Neural crest cell (in vitro differentiated cells): ENCODE results near the gene CCDC61. TPM values are rescaled to one million over a fixed set of nuclear protein-coding genes. Genes with fewer than 3 reads are reported as not detected.

ENCODE experiments used
- DNase-seq: peaks from one replicate; pipeline ENCODE4 v3.0.0; 2021; ENCODE audit warnings: low read depth, mixed read lengths, low spot score
- H3K27ac Mint-ChIP-seq: one replicate; pipeline ENCODE4 v1.8.0; 2021; ENCODE audit warnings: mild to moderate bottlenecking, mixed read lengths; ENCODE audit not compliant: unreplicated experiment
- H3K27me3 Mint-ChIP-seq: 2 replicates; pipeline ENCODE4 v1.8.0; 2021; ENCODE audit warnings: low read depth, mild to moderate bottlenecking, mixed read lengths
- H3K36me3 Mint-ChIP-seq: 2 replicates; pipeline ENCODE4 v1.8.0; 2021; ENCODE audit warnings: low read depth, mild to moderate bottlenecking, mixed read lengths
- H3K4me1 Mint-ChIP-seq: 2 replicates; pipeline ENCODE4 v1.8.0; 2021; ENCODE audit warnings: mixed read lengths
- H3K4me3 Mint-ChIP-seq: one replicate; pipeline ENCODE4 v1.8.0; 2021; ENCODE audit warnings: mild to moderate bottlenecking, mixed read lengths
- H3K9me3 Mint-ChIP-seq: 2 replicates; pipeline ENCODE4 v1.8.0; 2021; ENCODE audit warnings: mixed read lengths
- CTCF ChIP-seq: fragments of 200-600 bp; sonication (generic); conservative IDR thresholded peaks from 2 replicates; pipeline ENCODE4 v1.5.0; 2021; ENCODE audit warnings: antibody characterized with exemption, mild to moderate bottlenecking
- total RNA-seq: library from RNA; stranded (reverse); gene quantifications from 2 replicates; pipeline ENCODE4 v1.2.1, GENCODE V29; 2021

Gene CCDC61
- total RNA-seq, 1 donor from 2014 or later: 18.1 TPM

- no peaks in the 10 kb centered on the region for H3K36me3 Mint-ChIP-seq
- H3K27ac Mint-ChIP-seq: no peak overlapping the region
- no peak for DNase-seq
- no peaks in the 10 kb centered on the region for H3K9me3 Mint-ChIP-seq
- peaks cover 14% of the 10 kb centered on the region for H3K27me3 Mint-ChIP-seq
- no peaks in the 10 kb centered on the region for H3K4me1 Mint-ChIP-seq
- TF ChIP-seq CTCF: no peak
- no peak overlapping the region for H3K4me3 Mint-ChIP-seq
These were observed 5.0 kb upstream of the CCDC61 start for GRCh38 chr19:45990113-45990728.

DNA sequence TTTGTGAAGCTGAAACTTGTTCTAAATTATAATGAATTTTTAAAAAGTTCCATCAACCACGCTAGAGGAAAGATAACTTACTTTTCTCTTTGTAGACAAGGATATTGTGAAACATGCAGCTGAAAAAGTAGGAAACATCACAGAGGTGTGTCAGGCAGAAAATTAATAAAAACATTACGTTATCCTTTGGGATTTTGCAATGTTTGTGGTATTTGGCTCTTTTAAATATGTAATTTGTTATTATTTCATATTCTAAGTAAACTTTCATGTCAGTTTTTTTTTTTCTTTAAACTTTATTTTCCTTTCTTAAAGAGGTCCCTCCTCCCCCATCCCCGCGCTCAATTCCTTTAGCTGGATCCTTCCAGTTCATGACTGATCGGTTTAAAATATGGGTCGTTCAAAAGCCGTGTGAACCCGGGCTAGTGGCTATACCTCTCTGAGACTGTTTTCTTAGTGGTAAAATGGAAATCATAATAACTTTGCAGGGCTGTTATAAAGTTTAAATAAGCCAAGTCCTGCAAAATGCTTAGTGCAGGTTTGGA is 740 bp upstream of the CCDC61 start:
- TF ChIP-seq CTCF: no peak
- Mint-ChIP-seq H3K36me3 (no peaks in the 10 kb centered on the region), H3K27ac (no peak overlapping the region), H3K4me1 (peaks cover 15% of the 10 kb centered on the region), H3K9me3 (no peaks in the 10 kb centered on the region), H3K4me3 (no peak overlapping the region), H3K27me3 (peaks cover 19% of the 10 kb centered on the region)
- DNase-seq: no peak

DNA sequence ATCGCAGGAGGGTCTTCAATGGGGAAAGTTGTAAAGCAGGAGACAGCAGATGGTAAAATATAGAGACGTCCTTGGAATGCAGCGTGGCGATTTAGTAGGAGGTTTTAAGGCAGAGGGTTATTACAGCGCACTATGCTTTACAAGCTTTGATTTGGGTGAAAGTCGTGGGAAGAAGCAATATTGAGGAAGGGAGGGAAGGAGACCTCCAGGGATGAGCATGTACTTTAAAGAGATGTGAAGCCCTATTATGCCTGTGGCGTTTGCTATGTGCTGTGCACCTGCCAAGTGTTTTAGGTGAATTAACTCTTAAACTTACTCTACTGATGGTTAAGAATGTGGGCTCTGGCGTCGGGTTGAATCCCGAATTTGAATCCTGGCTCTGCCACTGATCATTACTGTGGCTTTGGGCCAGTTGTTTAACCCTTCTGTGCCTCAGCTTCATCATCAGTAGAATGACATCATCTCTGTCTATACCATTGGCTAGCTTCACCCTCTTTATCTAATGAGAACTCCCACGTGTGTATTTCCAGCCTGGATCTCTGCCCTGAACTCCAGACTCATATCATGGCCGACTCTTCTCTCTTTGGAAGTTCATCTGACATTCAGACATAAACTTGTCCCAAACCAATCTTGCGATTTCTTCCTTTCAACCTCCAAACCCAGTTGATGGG is 583 bp downstream of the CCDC61 start:
- H3K27me3 Mint-ChIP-seq: peaks cover 24% of the 10 kb centered on the region
- peaks cover 27% of the 10 kb centered on the region for H3K4me1 Mint-ChIP-seq
- no peak for DNase-seq
- no peak overlapping the region for H3K27ac Mint-ChIP-seq
- no peaks in the 10 kb centered on the region for H3K9me3 Mint-ChIP-seq
- no peaks in the 10 kb centered on the region for H3K36me3 Mint-ChIP-seq
- no peak overlapping the region for H3K4me3 Mint-ChIP-seq
- no peak for TF ChIP-seq CTCF

DNA sequence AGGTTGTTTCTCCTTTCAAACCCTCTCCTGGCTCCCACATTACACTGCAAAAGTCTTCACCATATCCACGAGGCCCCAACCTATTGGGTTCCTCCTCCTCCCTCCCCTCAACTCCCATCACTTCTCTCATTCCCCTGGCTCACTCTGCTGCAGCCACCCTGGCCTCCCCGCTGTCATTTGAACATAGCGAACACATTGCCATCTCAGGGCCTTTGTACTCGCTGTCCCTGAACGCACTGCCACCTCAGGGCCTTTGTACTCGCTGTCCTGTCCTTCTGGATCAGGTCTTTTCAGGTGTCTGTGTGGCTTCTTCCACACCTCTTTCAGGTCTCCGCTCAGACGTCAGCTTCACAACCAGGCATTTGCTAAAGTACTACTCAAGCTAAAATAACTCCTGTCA is 1.7 kb downstream of the CCDC61 start:
- no peak for DNase-seq
- Mint-ChIP-seq H3K27ac (no peak overlapping the region), H3K36me3 (no peaks in the 10 kb centered on the region), H3K27me3 (peaks cover 30% of the 10 kb centered on the region), H3K4me1 (peaks cover 29% of the 10 kb centered on the region), H3K9me3 (no peaks in the 10 kb centered on the region), H3K4me3 (no peak overlapping the region)
- TF ChIP-seq CTCF: no peak

DNA sequence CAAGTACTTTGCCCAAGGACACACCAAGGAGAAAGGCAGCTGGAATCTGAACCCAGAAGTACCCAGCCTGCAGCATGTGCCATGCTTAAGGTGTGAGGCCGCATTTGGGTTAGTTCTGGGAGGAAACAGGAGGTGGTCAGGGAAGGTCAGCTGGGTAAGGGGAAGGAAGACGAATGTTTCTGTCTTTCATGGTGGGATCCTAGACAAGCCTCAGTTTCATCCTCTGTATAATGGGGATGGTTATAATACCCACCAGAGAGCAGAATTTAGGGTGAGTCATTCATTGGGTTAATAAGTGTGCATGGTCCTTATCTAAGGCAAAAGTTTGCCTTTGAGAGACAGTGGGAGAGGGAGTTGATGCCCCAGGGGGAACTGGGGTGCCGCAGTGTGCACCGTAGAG is 3.6 kb downstream of the CCDC61 start:
- peaks cover 30% of the 10 kb centered on the region for H3K27me3 Mint-ChIP-seq

More for the DNA sequence above, 3.6 kb downstream of the CCDC61 start:
- no peak for DNase-seq
- peaks cover 29% of the 10 kb centered on the region for H3K4me1 Mint-ChIP-seq
- no peaks in the 10 kb centered on the region for H3K9me3 Mint-ChIP-seq
- no peaks in the 10 kb centered on the region for H3K36me3 Mint-ChIP-seq
- H3K27ac Mint-ChIP-seq: no peak overlapping the region
- H3K4me3 Mint-ChIP-seq: peak overlapping the region; percentile 82
- no peak for TF ChIP-seq CTCF
